ENCODE data around the gene KCNQ1OT1.

KCNQ1OT1 gene

DNA sequence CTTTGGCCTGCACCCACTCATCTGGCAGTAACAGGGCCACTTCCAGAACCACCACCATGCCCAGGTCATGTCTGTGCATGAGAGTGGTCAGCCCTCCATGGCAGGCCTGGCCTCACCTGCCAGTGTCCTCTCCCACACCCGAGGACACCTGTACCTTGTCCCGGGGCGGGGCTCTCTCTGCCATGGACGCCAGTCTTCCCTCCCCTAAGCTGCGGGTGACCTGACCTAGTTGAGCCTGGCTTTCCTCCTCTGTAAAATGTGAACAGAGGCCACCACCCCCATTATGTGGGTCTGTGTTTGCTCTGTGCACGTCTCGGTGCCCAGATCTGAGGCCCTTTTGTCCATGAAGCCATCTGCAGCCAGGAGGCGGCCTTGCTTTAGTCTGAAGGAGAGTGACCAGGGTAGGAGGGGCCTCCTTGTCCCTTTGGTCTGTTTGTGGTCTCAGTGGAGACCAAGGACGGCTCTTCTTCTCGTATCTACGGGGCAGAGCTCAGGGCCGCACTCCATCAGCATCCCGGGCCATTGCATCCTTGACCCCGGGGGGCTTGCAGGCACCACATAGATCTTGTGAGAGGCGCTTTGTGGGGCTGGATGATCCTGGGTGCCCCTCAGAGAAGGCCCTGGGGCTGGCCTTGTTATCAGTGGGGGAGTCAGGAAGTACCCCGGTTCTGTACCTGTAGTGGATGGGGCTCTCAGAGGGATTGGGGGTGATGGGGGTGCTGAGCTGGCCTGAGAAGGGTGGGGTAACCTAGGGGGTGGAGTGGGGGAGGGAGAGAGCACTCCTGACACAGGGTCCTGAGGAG lies 133.4 kb downstream of the KCNQ1OT1 start:
- no peak for DNase-seq

DNA sequence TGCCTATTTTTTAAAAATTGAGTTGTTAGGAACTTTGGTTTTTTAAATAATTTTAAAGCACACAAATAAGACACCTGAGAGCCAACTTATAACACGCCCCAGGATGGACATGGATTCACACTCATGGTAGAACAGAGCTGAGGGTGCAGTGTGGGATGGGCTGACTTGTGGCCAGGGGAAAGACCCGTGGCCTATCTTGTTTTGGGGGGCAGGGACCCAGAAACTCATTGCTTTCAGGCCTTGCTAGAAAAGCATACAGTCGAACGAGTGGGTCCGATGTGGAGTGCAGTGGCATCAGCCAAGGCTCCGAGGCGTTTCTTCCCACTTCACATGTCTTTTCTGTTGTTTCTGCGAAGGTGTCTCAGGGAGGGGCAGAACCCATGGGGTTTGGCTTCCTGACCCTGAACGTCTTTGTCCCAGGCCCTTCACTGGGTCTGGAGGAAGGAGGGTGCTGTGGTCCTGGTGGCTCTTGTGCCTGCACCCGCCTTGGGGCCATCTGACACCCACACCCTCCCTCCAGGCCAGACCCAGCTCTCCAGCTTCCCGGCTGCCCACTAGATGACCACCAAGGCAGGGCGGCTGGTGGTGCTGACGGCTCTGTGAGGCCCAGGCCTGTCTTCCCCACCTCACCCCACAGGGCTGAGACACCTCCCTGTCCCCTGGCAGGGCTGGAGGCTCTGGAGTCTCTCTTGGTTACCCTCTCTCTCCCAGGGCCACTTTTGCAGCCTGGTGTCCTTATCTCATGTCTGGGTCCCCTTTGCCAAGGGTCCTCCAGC lies 134.2 kb downstream of the KCNQ1OT1 start:
- DNase-seq, result no peak

DNA sequence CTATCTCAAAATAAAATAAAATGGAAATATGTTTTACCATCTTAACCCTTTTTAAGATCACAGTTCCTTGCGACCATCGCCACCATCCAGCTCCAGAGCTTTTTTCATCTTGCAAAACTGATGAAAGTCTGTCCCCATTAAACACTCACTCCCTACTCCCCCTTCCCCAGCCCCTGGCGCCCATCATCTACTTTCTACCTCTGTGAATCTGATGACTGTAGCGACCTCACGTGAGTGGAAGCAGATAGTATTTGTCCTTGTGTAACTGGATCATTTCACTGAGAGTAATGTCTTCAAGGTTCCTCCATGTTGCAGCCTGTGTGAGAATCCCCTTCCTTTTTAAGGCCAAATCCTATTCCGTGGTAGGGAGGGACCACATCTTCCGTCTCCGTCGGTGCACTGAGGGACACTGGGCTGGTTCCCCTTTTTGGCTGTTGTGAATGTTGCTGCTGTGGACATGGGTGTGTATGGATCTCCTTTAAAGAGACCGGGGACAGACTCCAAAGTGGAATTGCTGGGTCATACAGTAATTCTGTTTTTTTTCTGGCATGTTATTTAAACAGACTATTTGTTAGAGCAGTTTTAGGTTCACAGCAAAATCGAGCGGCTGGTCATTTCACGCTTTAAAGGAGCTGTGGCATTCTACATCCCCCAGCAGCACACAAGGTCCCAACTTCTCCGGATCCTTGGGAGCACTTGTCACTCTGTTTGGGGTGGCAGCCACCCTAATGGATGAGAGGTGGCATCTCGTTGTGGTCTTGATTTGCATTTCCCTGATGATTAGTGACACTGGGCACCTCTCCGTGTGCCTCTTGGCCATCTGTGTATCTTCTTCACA lies 135.0 kb downstream of the KCNQ1OT1 start:
- DNase-seq, result no peak

GRCh38 chr11:2564008-2564530 lies 135.7 kb downstream of the KCNQ1OT1 start:
- DNase-seq, result no peak

DNA sequence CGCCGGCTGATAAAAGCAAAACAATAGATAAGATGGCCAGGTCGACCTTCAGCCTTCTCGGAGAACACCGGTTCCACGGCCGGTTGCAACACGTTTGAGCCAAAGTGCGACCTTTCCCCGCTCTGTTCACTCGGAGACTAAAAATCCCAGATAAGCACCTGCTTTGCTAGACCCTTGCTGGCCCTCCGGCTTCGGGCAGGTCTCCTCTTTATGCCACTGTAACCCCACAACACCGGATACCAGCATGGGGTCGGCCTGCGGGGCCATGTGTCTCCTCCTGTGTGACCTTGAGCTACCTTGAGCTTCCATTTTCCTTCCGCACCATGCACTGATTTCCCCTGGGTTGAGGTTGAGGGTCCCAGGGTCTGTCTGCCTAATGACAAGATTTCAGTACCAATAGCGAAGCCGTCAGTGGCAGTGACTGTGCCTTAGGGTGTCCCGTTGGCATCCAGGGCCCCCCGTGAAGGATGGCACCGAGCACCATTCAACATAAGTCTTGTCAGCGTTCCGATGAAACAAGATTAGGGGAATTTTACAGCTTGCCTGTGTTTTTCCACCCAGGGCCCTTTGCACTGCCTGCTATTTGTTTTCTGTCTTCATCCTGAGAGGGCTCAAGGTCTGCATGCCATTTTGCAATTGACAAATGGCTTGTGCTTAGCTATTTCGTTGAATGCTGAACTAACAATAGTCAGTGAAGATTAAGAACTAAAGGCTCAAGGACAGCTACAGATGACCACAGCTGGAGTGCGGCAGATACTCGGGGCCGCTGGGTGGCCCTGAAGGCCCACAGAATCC lies 136.4 kb downstream of the KCNQ1OT1 start:
- DNase-seq, result no peak

DNA sequence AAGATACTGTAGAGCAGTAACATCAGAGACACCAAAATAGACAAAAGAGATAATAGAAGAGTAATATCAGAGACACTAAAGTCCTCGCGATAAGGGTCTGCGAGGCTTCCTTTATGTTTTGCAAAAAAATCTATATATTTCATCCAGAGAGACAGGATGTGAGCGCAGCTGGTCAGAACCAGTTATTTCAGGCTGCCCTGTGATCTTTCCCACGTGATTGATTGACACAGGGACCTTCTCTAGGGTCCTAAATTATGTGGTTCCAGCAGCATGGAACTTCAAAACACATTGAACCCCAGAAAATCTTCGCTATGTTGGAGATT lies 136.9 kb downstream of the KCNQ1OT1 start:
- DNase-seq, result no peak

GRCh38 chr11:2561696-2562581 lies 137.9 kb downstream of the KCNQ1OT1 start:
- DNase-seq, result no peak

- no peak for DNase-seq
These were observed 140.1 kb downstream of the KCNQ1OT1 start for GRCh38 chr11:2559527-2560311.

DNA sequence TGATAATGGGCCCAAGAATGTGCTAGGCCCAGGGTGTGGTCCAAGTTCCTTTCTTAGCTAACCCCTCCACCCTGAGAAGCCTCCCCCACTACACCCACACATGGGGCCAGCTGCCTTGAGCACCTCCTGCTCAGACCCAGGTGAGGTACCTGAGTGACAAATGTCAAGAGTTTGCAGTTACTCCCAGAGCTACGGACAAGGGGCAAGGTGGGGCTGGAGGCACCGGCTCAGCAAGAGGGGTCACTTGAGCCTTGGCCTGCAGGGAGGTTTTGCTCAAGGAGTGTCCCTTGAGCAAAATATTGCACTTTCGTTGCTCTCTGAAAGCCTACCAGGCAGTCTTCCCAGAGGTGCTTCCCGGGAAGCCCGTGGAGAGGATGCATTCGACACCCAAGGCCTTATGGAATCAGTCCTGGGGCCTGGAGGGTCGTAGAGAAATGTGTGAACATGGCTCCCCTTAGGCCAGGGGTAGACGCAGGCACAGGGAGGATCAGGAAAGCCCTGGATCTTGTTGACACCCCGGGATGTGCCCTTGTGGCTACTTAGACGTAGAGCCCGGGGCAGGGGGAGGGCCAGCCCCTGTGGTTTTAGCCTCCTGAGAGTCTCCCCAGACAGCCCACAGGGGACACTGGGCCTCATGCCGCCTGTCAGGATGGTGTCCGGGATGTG lies 140.8 kb downstream of the KCNQ1OT1 start:
- no peak for DNase-seq

DNA sequence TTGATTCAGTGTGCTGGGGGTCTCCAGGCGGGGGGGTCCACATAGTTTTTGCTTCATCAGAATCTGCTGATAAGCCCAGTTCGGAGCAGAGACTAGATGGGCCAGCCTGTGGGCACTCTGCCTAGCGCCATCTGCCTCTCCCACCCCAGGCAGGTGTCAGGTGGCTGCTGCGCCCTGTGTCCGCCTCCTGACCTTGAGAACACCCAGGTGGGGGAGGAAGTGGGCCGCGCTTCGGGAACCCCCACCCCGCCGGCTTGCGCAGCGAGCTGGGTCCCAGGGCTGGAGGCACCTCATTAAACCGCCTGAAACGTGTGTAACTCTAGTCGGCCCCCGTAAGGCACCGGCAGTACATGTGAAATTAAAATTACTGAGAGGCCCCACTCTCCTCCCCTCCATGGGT lies 141.4 kb downstream of the KCNQ1OT1 start:
- no peak for DNase-seq
